HepG2 (cell line): ENCODE measurements around the gene DDX39B. TPM values are rescaled to one million over a fixed set of nuclear protein-coding genes. Genes with fewer than 3 reads are reported as not detected.

Source experiments
- ATAD3A ChIP-seq: sonication (generic); formaldehyde crosslinking; IDR thresholded peaks from 2 replicates; pipeline ENCODE4 v1.4.0; 2020; ENCODE audit warnings: missing genetic modification reagents
- ATF1 ChIP-seq: IDR thresholded peaks from 2 replicates; pipeline ENCODE4 v1.6.1; 2016; ENCODE audit warnings: mild to moderate bottlenecking, control low read depth
- CCAR2 ChIP-seq: fragments of 200-400 bp; formaldehyde crosslinking; optimal IDR thresholded peaks from 2 replicates; pipeline ENCODE3; 2018; ENCODE audit warnings: low read depth, mild to moderate bottlenecking, low read length, moderate library complexity
- GATAD1 ChIP-seq: IDR thresholded peaks from 2 replicates; pipeline ENCODE4 v1.6.1; 2016; ENCODE audit warnings: missing genetic modification reagents, missing compliant biosample characterization
- GLI4 ChIP-seq: sonication (generic); formaldehyde crosslinking; IDR thresholded peaks from 2 replicates; pipeline ENCODE4 v1.5.1; 2020; ENCODE audit warnings: missing genetic modification reagents, mild to moderate bottlenecking, moderate library complexity, borderline replicate concordance
- JUNB ChIP-seq: sonication (generic); formaldehyde crosslinking; IDR thresholded peaks from 2 replicates; pipeline ENCODE4 v1.8.0; 2022; ENCODE audit warnings: missing genetic modification reagents, mild to moderate bottlenecking, borderline replicate concordance
- PAXIP1 ChIP-seq: sonication (generic); formaldehyde crosslinking; conservative IDR thresholded peaks from 2 replicates; pipeline ENCODE4 v1.4.0; 2020; ENCODE audit warnings: mild to moderate bottlenecking, missing genetic modification reagents, moderate library complexity
- PITX1 ChIP-seq: sonication (generic); formaldehyde crosslinking; IDR thresholded peaks from 2 replicates; pipeline ENCODE4 v1.5.1; 2020; ENCODE audit warnings: mild to moderate bottlenecking, missing genetic modification reagents
- RNF2 ChIP-seq: fragments of 450-650 bp; conservative IDR thresholded peaks from 2 replicates; pipeline ENCODE4 v1.6.1; 2016; ENCODE audit warnings: low read depth
- TFDP1 ChIP-seq: IDR thresholded peaks from 2 replicates; pipeline ENCODE4 v1.6.1; 2016; ENCODE audit warnings: missing compliant biosample characterization, missing genetic modification reagents, borderline replicate concordance
- ZNF160 ChIP-seq: sonication (generic); formaldehyde crosslinking; IDR thresholded peaks from 2 replicates; pipeline ENCODE4 v1.8.0; 2022; ENCODE audit warnings: mild to moderate bottlenecking, inconsistent platforms, missing genetic modification reagents
- ZNF280D ChIP-seq: sonication (generic); formaldehyde crosslinking; IDR thresholded peaks from 2 replicates; pipeline ENCODE4 v1.5.1; 2020; ENCODE audit warnings: mild to moderate bottlenecking, missing genetic modification reagents
- ZNF501 ChIP-seq: sonication (generic); formaldehyde crosslinking; IDR thresholded peaks from 2 replicates; pipeline ENCODE4 v1.5.1; 2020; ENCODE audit warnings: mild to moderate bottlenecking, moderate library complexity, missing genetic modification reagents
- ZNF558 ChIP-seq: sonication (generic); formaldehyde crosslinking; IDR thresholded peaks from 2 replicates; pipeline ENCODE4 v1.9.0; 2022; ENCODE audit warnings: mild to moderate bottlenecking, missing genetic modification reagents, borderline replicate concordance
- ZNF564 ChIP-seq: sonication (generic); formaldehyde crosslinking; IDR thresholded peaks from 2 replicates; pipeline ENCODE4 v1.8.1; 2023; ENCODE audit warnings: mild to moderate bottlenecking, missing genetic modification reagents
- ZNF598 ChIP-seq: sonication (generic); formaldehyde crosslinking; IDR thresholded peaks from 2 replicates; pipeline ENCODE4 v1.5.1; 2020; ENCODE audit warnings: mild to moderate bottlenecking, missing genetic modification reagents, borderline replicate concordance
- ZNF615 ChIP-seq: sonication (generic); formaldehyde crosslinking; IDR thresholded peaks from 2 replicates; pipeline ENCODE4 v1.5.0; 2020; ENCODE audit warnings: mild to moderate bottlenecking, missing genetic modification reagents, borderline replicate concordance
- ZNF691 ChIP-seq: sonication (generic); formaldehyde crosslinking; IDR thresholded peaks from 2 replicates; pipeline ENCODE4 v1.4.0; 2020; ENCODE audit warnings: missing genetic modification reagents, low read depth, mild to moderate bottlenecking, borderline replicate concordance
- ZNF776 ChIP-seq: sonication (generic); formaldehyde crosslinking; IDR thresholded peaks from 2 replicates; pipeline ENCODE4 v1.4.0; 2020; ENCODE audit warnings: mild to moderate bottlenecking, missing genetic modification reagents
- polyA plus RNA-seq, 8 experiments: library from polyadenylated mRNA; depleted of rRNA in 3 of 8; stranded (reverse) in 7 of 8; unstranded in 1 of 8; fragments of >200 nt; fragmentation: Illumina TruSeq in 4 of 8; extraction: Trizol in 4 of 8; gene quantifications; 2 replicates each; pipeline versions ENCODE4 v1.2.1 to v1.2.3, GENCODE V29; 2011 to 2016; ENCODE audit warnings: low read depth in 4 of 8, missing spikeins in 1 of 8, mixed read lengths in 1 of 8; ENCODE audit not compliant: insufficient read depth in 1 of 8
- total RNA-seq, 5 experiments: library from RNA; depleted of rRNA; stranded (reverse); fragments of >200 nt; fragmentation: Illumina TruSeq; extraction: Trizol; gene quantifications; 2 replicates each; pipeline ENCODE4 v1.2.3, GENCODE V29; 2016; ENCODE audit warnings: low read depth in 1 of 5

The DDX39B gene
- total and polyA plus RNA-seq, 2 of the 13 experiments (the other 11 are each of a cell fraction or from before 2014, with no cell fraction given) = 570 to 678 TPM

- TF ChIP-seq JUNB (CRISPR knock-in tag) (no peak), ZNF691 (CRISPR knock-in tag) (0 out of 2 replicates have a peak, but pooled peaks have one; percentile 42), ATAD3A (CRISPR knock-in tag) (no peak), ZNF776 (peak; percentile 82), ZNF558 (peak; percentile 43; the same call in 1 of the 2 replicates), ATF1 (CRISPR knock-in tag) (no peak), ZNF501 (CRISPR knock-in tag) (peak; percentile 71; the same call in 1 of the 2 replicates), PITX1 (CRISPR knock-in tag) (no peak), GATAD1 (CRISPR knock-in tag) (peak; percentile 63), GLI4 (CRISPR knock-in tag) (no peak), TFDP1 (CRISPR knock-in tag) (0 out of 2 replicates have a peak, but pooled peaks have one; percentile 51), RNF2 (peak; percentile 40; the same call in 1 of the 2 replicates), ZNF280D (CRISPR knock-in tag) (no peak), PAXIP1 (CRISPR knock-in tag) (0 out of 2 replicates have a peak, but pooled peaks have one; percentile 9), ZNF160 (CRISPR knock-in tag) (peak; percentile 27; the same call in 1 of the 2 replicates), ZNF615 (CRISPR knock-in tag) (no peak), CCAR2 (no peak), ZNF564 (CRISPR knock-in tag) (peak; percentile 82; the same call in 1 of the 2 replicates), ZNF598 (CRISPR knock-in tag) (peak; percentile 33; the same call in 1 of the 2 replicates)
These were observed 39.1 kb upstream of the DDX39B start (continued) for GRCh38 chr6:31580807-31581433.
